Keratinocyte (primary cell): Measurements from ENCODE around the gene LHX6. TPM values are rescaled to one million over a fixed set of nuclear protein-coding genes. Genes with fewer than 3 reads are reported as not detected.

Source experiments
- DNase-seq: peaks from one replicate; pipeline ENCODE4 v3.0.0-alpha.2; 2011; ENCODE audit warnings: low read depth, missing footprints, low spot score
- FAIRE-seq: peaks from 2 replicates; lab custom pipeline; 2011; peaks lifted over from hg19 to GRCh38; lab: Jason Lieb, UNC
- H2AFZ ChIP-seq: 2 replicates; pipeline ENCODE4 v1.6.0; 2012; ENCODE audit warnings: low read length, control low read depth, inconsistent platforms; ENCODE audit not compliant: control insufficient read depth
- H3K27ac ChIP-seq: 2 replicates; pipeline ENCODE4 v1.5.1; 2011; ENCODE audit warnings: low read length; ENCODE audit not compliant: control insufficient read depth, insufficient read depth
- H3K27me3 ChIP-seq: 3 replicates; pipeline ENCODE4 v1.6.0; 2011; ENCODE audit warnings: low read length; ENCODE audit not compliant: control insufficient read depth, insufficient read depth; ENCODE audit errors: extremely low read depth
- H3K36me3 ChIP-seq, 2 experiments: 2 replicates in 1 of 2; 3 replicates in 1 of 2; pipeline ENCODE4 v1.5.1; 2011; ENCODE audit warnings: low read length in 2 of 2, mild to moderate bottlenecking in 1 of 2; ENCODE audit not compliant: control insufficient read depth in 2 of 2, insufficient read depth in 2 of 2; ENCODE audit errors: extremely low read depth in 1 of 2
- H3K4me1 ChIP-seq: 3 replicates; pipeline ENCODE4 v1.5.1; 2011; ENCODE audit warnings: low read length; ENCODE audit not compliant: control insufficient read depth, insufficient read depth; ENCODE audit errors: extremely low read depth
- H3K4me2 ChIP-seq: 3 replicates; pipeline ENCODE4 v1.6.0; 2011; ENCODE audit warnings: low read depth, low read length; ENCODE audit not compliant: control insufficient read depth, insufficient read depth; ENCODE audit errors: extremely low read depth
- H3K4me3 ChIP-seq, 3 experiments: fragments of 200-600 bp in 1 of 3; sonication (generic) in 1 of 3; 2 replicates in 2 of 3; 3 replicates in 1 of 3; pipeline ENCODE4 v1.5.1; 2011 to 2016; ENCODE audit warnings: low read length in 3 of 3, mild to moderate bottlenecking in 3 of 3, control low read depth in 2 of 3, inconsistent platforms in 1 of 3, low read depth in 1 of 3, mixed read lengths in 1 of 3, mixed run types in 1 of 3, moderate library complexity in 1 of 3; ENCODE audit not compliant: control insufficient read depth in 2 of 3, insufficient read depth in 2 of 3; ENCODE audit errors: extremely low read depth in 1 of 3
- H3K79me2 ChIP-seq: 2 replicates; pipeline ENCODE4 v1.6.0; 2012; ENCODE audit warnings: low read length; ENCODE audit not compliant: control insufficient read depth, insufficient read depth
- H3K9ac ChIP-seq: 3 replicates; pipeline ENCODE4 v1.6.0; 2011; ENCODE audit warnings: low read length; ENCODE audit not compliant: control insufficient read depth, insufficient read depth; ENCODE audit errors: extremely low read depth
- H3K9me1 ChIP-seq: 3 replicates; pipeline ENCODE4 v1.6.0; 2011; ENCODE audit warnings: low read length; ENCODE audit not compliant: control insufficient read depth, insufficient read depth; ENCODE audit errors: extremely low read depth
- H3K9me3 ChIP-seq: 2 replicates; pipeline ENCODE4 v1.5.1; 2012; ENCODE audit warnings: low read depth, low read length; ENCODE audit not compliant: control insufficient read depth
- H4K20me1 ChIP-seq: 3 replicates; pipeline ENCODE4 v1.6.0; 2011; ENCODE audit warnings: low read length; ENCODE audit not compliant: control insufficient read depth, insufficient read depth; ENCODE audit errors: extremely low read depth
- EZH2 ChIP-seq: IDR thresholded peaks from one replicate; pipeline ENCODE4 v1.6.1; 2012; ENCODE audit warnings: inconsistent platforms, mild to moderate bottlenecking, low read length, moderate library complexity
- dilution Hi-C: fragments of 300-500 bp; cut with MboI; formaldehyde crosslinking; loops from one replicate; pipeline ENCODE4 v1.7.0; 2020; ENCODE audit warnings: low sequenced_read_pairs; ENCODE audit not compliant: extremely low pct_ligation_motif_present
- polyA plus RNA-seq, 5 experiments: library from polyadenylated mRNA; depleted of rRNA in 3 of 5; stranded (reverse) in 3 of 5; stranded (forward) in 1 of 5; unstranded in 1 of 5; fragments of >200 nt; gene quantifications; 1 replicate in 1 of 5; 2 replicates in 3 of 5; 3 replicates in 1 of 5; pipeline versions ENCODE4 v1.2.1 to v1.2.3, GENCODE V29; 2011 to 2012; ENCODE audit warnings: missing spikeins in 2 of 5, low read depth in 1 of 5, low replicate concordance in 1 of 5
- TF ChIP-seq, protein P1 (sequence below), 3 experiments: IDR thresholded peaks in 1 of 3; conservative IDR thresholded peaks in 1 of 3; optimal IDR thresholded peaks in 1 of 3; 2 replicates in 2 of 3; 3 replicates in 1 of 3; pipeline versions ENCODE3 to v1.5.1; 2011; ENCODE audit warnings: low read length in 3 of 3, mild to moderate bottlenecking in 3 of 3, moderate library complexity in 2 of 3, control low read depth in 1 of 3, inconsistent platforms in 1 of 3; ENCODE audit not compliant: insufficient read depth in 2 of 3; ENCODE audit errors: extremely low read depth in 1 of 3

The LHX6 gene
- polyA plus RNA-seq, 1 donor (not counting 4 experiments of a cell fraction or from before 2014, with no cell fraction given) = 0.13 TPM

DNA sequence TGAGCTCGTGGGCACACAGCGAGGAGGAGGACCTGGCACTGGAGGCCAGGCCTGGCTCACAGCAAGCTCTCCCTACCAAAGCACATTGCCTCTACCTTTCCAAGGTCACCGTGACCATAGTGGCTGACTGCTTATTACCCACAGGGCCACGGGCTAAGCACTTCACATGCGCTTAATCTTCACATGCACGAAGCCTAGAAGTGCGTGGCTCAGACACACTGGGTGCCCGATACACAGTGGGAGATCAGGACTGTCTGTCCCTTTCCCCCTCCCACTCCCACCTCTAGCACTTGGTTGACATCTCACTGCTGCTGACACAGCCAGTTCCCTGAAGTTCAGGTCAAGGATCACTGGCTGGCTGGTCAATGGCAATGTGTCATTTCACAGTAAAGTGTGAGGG, 23.6 kb downstream of the LHX6 start:
- Histone ChIP-seq H3K4me1 (no peaks in the 10 kb centered on the region), H3K9ac (no peak overlapping the region), H3K9me3 (no peaks in the 10 kb centered on the region), H3K27ac (no peak overlapping the region), H2AFZ (no peak overlapping the region), H3K27me3 (peaks cover 11% of the 10 kb centered on the region), H3K4me2 (no peak overlapping the region), H4K20me1 (no peaks in the 10 kb centered on the region), H3K79me2 (no peaks in the 10 kb centered on the region), H3K4me3 (no peak overlapping the region), H3K36me3 (no peaks in the 10 kb centered on the region), H3K9me1 (no peaks in the 10 kb centered on the region)
- dilution Hi-C loops = no loop called here
- DNase-seq (no peak), FAIRE-seq (no peak)
- no peak for TF ChIP-seq EZH2
- TF ChIP-seq, protein P1, sequence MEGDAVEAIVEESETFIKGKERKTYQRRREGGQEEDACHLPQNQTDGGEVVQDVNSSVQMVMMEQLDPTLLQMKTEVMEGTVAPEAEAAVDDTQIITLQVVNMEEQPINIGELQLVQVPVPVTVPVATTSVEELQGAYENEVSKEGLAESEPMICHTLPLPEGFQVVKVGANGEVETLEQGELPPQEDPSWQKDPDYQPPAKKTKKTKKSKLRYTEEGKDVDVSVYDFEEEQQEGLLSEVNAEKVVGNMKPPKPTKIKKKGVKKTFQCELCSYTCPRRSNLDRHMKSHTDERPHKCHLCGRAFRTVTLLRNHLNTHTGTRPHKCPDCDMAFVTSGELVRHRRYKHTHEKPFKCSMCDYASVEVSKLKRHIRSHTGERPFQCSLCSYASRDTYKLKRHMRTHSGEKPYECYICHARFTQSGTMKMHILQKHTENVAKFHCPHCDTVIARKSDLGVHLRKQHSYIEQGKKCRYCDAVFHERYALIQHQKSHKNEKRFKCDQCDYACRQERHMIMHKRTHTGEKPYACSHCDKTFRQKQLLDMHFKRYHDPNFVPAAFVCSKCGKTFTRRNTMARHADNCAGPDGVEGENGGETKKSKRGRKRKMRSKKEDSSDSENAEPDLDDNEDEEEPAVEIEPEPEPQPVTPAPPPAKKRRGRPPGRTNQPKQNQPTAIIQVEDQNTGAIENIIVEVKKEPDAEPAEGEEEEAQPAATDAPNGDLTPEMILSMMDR (optimal IDR thresholded peaks at IDR 0.05 in 1 of 3, IDR thresholded peaks at IDR 0.05 in 1 of 3, conservative IDR thresholded peaks at IDR 0.05 in 1 of 3; ENCODE audit: extremely low read depth in 1 of 3, insufficient read depth in 2 of 3, low read length in 3 of 3) = no peak

DNA sequence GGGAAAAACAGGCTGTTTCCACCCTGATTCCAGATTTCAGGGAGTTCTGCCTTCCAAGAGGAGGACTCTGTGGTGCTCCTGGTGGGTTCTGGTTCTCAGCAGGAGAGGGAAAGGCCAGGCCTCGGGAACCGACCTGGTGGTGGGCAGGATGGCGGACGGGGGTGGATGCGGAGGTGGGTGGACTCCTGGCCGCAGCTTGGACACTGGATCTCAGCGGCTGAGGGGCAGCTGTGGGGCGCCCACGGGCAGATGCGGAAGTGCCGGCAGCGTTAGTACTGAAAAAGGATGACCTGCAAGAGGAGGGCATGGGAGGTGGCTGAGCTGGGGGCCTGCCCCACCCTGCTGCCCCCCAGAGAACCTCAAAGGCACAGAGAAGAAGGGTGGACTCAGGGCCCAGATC, 24.3 kb downstream of the LHX6 start:
- Histone ChIP-seq H3K4me1 (no peaks in the 10 kb centered on the region), H3K9me3 (no peaks in the 10 kb centered on the region), H3K27ac (no peak overlapping the region), H3K27me3 (peaks cover 10% of the 10 kb centered on the region), H3K79me2 (no peaks in the 10 kb centered on the region), H3K36me3 (no peaks in the 10 kb centered on the region), H3K4me3 (no peak overlapping the region), H3K9me1 (no peaks in the 10 kb centered on the region), H3K4me2 (no peak overlapping the region), H4K20me1 (no peaks in the 10 kb centered on the region), H3K9ac (no peak overlapping the region), H2AFZ (no peak overlapping the region)
- dilution Hi-C loops = no loop called here
- DNase-seq = no peak
- TF ChIP-seq EZH2 = no peak
- TF ChIP-seq, protein P1 (optimal IDR thresholded peaks at IDR 0.05 in 1 of 3, IDR thresholded peaks at IDR 0.05 in 1 of 3, conservative IDR thresholded peaks at IDR 0.05 in 1 of 3; ENCODE audit: extremely low read depth in 1 of 3, insufficient read depth in 2 of 3, low read length in 3 of 3) = no peak
- FAIRE-seq = no peak
